HepG2 (cell line): ENCODE data around the gene MFN2. TPM values are rescaled to one million over a fixed set of nuclear protein-coding genes. Genes with fewer than 3 reads are reported as not detected.

Source experiments
- CEBPB ChIP-seq: IDR thresholded peaks from 2 replicates; pipeline ENCODE4 v1.6.1; 2011; ENCODE audit warnings: low read depth, low read length, improper control_type of control experiment, borderline replicate concordance
- HNF4A ChIP-seq: sonication (generic); formaldehyde crosslinking; IDR thresholded peaks from 2 replicates; pipeline ENCODE4 v1.4.0; 2020; ENCODE audit warnings: missing genetic modification reagents
- MAF1 ChIP-seq: sonication (generic); formaldehyde crosslinking; IDR thresholded peaks from 2 replicates; pipeline ENCODE4 v1.5.0; 2020; ENCODE audit warnings: missing genetic modification reagents, borderline replicate concordance
- PCBP1 ChIP-seq: fragments of 200-400 bp; formaldehyde crosslinking; IDR thresholded peaks from 2 replicates; pipeline ENCODE4 v1.6.1; 2017; ENCODE audit warnings: mild to moderate bottlenecking, low read depth, low read length, borderline replicate concordance
- SAP130 ChIP-seq: IDR thresholded peaks from 2 replicates; pipeline ENCODE4 v1.6.1; 2016; ENCODE audit warnings: low read depth
- SNAPC4 ChIP-seq: sonication (generic); formaldehyde crosslinking; IDR thresholded peaks from 2 replicates; pipeline ENCODE4 v1.4.0; 2020; ENCODE audit warnings: mild to moderate bottlenecking, missing genetic modification reagents
- ZBTB38 ChIP-seq: sonication (generic); formaldehyde crosslinking; IDR thresholded peaks from 2 replicates; pipeline ENCODE4 v1.5.1; 2020; ENCODE audit warnings: mild to moderate bottlenecking, missing genetic modification reagents
- ZBTB4 ChIP-seq: sonication (generic); formaldehyde crosslinking; IDR thresholded peaks from 2 replicates; pipeline ENCODE4 v1.4.0; 2020; ENCODE audit warnings: missing genetic modification reagents, mild to moderate bottlenecking, borderline replicate concordance
- ZHX1 ChIP-seq: sonication (generic); formaldehyde crosslinking; IDR thresholded peaks from 2 replicates; pipeline ENCODE4 v1.8.1; 2022; ENCODE audit warnings: low read depth, mild to moderate bottlenecking, missing genetic modification reagents
- ZNF432 ChIP-seq: sonication (generic); formaldehyde crosslinking; IDR thresholded peaks from 2 replicates; pipeline ENCODE4 v1.5.0; 2020; ENCODE audit warnings: missing genetic modification reagents, mild to moderate bottlenecking, borderline replicate concordance
- ZNF747 ChIP-seq: sonication (generic); formaldehyde crosslinking; IDR thresholded peaks from 2 replicates; pipeline ENCODE4 v1.8.1; 2023; ENCODE audit warnings: missing genetic modification reagents, mild to moderate bottlenecking, borderline replicate concordance
- polyA plus RNA-seq, 8 experiments: library from polyadenylated mRNA; depleted of rRNA in 3 of 8; stranded (reverse) in 7 of 8; unstranded in 1 of 8; fragments of >200 nt; fragmentation: Illumina TruSeq in 4 of 8; extraction: Trizol in 4 of 8; gene quantifications; 2 replicates each; pipeline versions ENCODE4 v1.2.1 to v1.2.3, GENCODE V29; 2011 to 2016; ENCODE audit warnings: low read depth in 4 of 8, missing spikeins in 1 of 8, mixed read lengths in 1 of 8; ENCODE audit not compliant: insufficient read depth in 1 of 8
- total RNA-seq, 5 experiments: library from RNA; depleted of rRNA; stranded (reverse); fragments of >200 nt; fragmentation: Illumina TruSeq; extraction: Trizol; gene quantifications; 2 replicates each; pipeline ENCODE4 v1.2.3, GENCODE V29; 2016; ENCODE audit warnings: low read depth in 1 of 5
- TF ChIP-seq, protein P1 (sequence below): sonication (generic); formaldehyde crosslinking; IDR thresholded peaks from 2 replicates; pipeline ENCODE4 v1.8.1; 2023; ENCODE audit warnings: mild to moderate bottlenecking, inconsistent platforms, moderate library complexity, missing genetic modification reagents, borderline replicate concordance
- TF ChIP-seq, protein P2 (sequence below): IDR thresholded peaks from 2 replicates; pipeline ENCODE4 v1.6.1; 2016; ENCODE audit warnings: missing biosample characterization, missing genetic modification reagents, low read depth

MFN2 gene
- total and polyA plus RNA-seq, 2 of the 13 experiments (the other 11 are each of a cell fraction or from before 2014, with no cell fraction given) = 38.7 to 60.9 TPM

- TF ChIP-seq ZNF747 (CRISPR knock-in tag) (0 out of 2 replicates have a peak, but pooled peaks have one; percentile 29), HNF4A (CRISPR knock-in tag) (0 out of 2 replicates have a peak, but pooled peaks have one; percentile 2), MAF1 (CRISPR knock-in tag) (no peak), PCBP1 (no peak), ZBTB38 (CRISPR knock-in tag) (peak; percentile 83), SAP130 (CRISPR knock-in tag) (0 out of 2 replicates have a peak, but pooled peaks have one; percentile 8), ZBTB4 (CRISPR knock-in tag) (0 out of 2 replicates have a peak, but pooled peaks have one; percentile 48), CEBPB (peak; percentile 36; the same call in 1 of the 2 replicates), ZHX1 (no peak), SNAPC4 (CRISPR knock-in tag) (no peak), ZNF432 (CRISPR knock-in tag) (no peak)
- TF ChIP-seq, protein P1, sequence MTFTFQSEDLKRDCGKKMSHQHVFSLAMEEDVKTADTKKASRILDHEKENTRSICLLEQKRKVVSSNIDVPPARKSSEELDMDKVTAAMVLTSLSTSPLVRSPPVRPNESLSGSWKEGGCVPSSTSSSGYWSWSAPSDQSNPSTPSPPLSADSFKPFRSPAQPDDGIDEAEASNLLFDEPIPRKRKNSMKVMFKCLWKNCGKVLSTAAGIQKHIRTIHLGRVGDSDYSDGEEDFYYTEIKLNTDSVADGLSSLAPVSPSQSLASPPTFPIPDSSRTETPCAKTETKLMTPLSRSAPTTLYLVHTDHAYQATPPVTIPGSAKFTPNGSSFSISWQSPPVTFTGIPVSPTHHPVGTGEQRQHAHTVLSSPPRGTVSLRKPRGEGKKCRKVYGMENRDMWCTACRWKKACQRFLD (CRISPR knock-in tag) = no peak
- TF ChIP-seq, protein P2, sequence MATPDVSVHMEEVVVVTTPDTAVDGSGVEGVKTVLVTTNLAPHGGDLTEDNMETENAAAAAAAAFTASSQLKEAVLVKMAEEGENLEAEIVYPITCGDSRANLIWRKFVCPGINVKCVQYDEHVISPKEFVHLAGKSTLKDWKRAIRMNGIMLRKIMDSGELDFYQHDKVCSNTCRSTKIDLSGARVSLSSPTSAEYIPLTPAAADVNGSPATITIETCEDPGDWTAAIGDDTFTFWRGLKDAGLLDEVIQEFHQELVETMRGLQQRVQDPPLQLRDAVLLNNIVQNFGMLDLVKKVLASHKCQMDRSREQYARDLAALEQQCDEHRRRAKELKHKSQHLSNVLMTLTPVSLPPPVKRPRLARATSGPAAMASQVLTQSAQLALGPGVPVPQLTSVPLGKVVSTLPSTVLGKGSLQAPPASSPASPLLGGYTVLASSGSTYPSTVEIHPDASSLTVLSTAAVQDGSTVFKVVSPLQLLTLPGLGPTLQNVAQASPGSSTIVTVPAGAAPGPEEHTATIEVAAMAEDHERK (CRISPR knock-in tag) = no peak
Observed at GRCh38 chr1:11984121-11984520, 3.9 kb downstream of the MFN2 start (continued).
